Neural progenitor cell (in vitro differentiated cells): ENCODE data around the gene CTNNBIP1. TPM values are rescaled to one million over a fixed set of nuclear protein-coding genes. Genes with fewer than 3 reads are reported as not detected.
A peak's percentile ranks its signal among the peaks of the same experiment; 100 is the strongest.

Experiments used
- DNase-seq: peaks from one replicate; pipeline ENCODE4 v3.0.0-alpha.2; 2016; ENCODE audit warnings: low spot score
- H2AFZ ChIP-seq: fragments of 200-600 bp; sonication (generic); replicated peaks from 2 replicates; pipeline ENCODE4 v1.6.1; 2016; ENCODE audit warnings: antibody characterized with exemption
- H3F3A ChIP-seq: fragments of 200-600 bp; sonication (generic); 2 replicates; pipeline ENCODE4 v1.6.1; 2016; ENCODE audit warnings: antibody characterized with exemption, low read depth
- H3K27ac ChIP-seq: fragments of 200-600 bp; sonication (generic); 2 replicates; pipeline ENCODE4 v1.5.1; 2016; ENCODE audit warnings: mild to moderate bottlenecking
- H3K27me3 ChIP-seq: fragments of 200-600 bp; sonication (generic); 2 replicates; pipeline ENCODE4 v1.6.1; 2016; ENCODE audit warnings: mild to moderate bottlenecking, moderate library complexity
- H3K36me3 ChIP-seq: fragments of 200-600 bp; sonication (generic); 2 replicates; pipeline ENCODE4 v1.5.1; 2016
- H3K4me1 ChIP-seq: fragments of 200-600 bp; sonication (generic); 2 replicates; pipeline ENCODE4 v1.6.1; 2016; ENCODE audit warnings: mixed run types
- H3K4me2 ChIP-seq: fragments of 200-600 bp; sonication (generic); 2 replicates; pipeline ENCODE4 v1.6.1; 2016
- H3K4me3 ChIP-seq: fragments of 200-600 bp; sonication (generic); 2 replicates; pipeline ENCODE4 v1.5.1; 2016
- H3K79me2 ChIP-seq: fragments of 200-600 bp; sonication (generic); 2 replicates; pipeline ENCODE4 v1.6.1; 2016; ENCODE audit warnings: low read depth
- H3K9ac ChIP-seq: fragments of 200-600 bp; sonication (generic); 2 replicates; pipeline ENCODE4 v1.6.1; 2016
- H3K9me3 ChIP-seq: fragments of 200-600 bp; sonication (generic); 2 replicates; pipeline ENCODE4 v1.5.1; 2016; ENCODE audit warnings: low read depth
- H4K20me1 ChIP-seq: fragments of 200-600 bp; sonication (generic); 2 replicates; pipeline ENCODE4 v1.6.1; 2016; ENCODE audit warnings: low read depth
- H3K27ac Mint-ChIP-seq: 3 replicates; pipeline ENCODE4 v1.8.0; 2021; ENCODE audit warnings: mixed read lengths
- H3K27me3 Mint-ChIP-seq: 2 replicates; pipeline ENCODE4 v1.8.0; 2022; ENCODE audit warnings: low read depth, mild to moderate bottlenecking, inconsistent platforms, moderate library complexity, mixed read lengths; ENCODE audit not compliant: insufficient read depth
- H3K36me3 Mint-ChIP-seq: 3 replicates; pipeline ENCODE4 v1.8.0; 2021; ENCODE audit warnings: mixed read lengths
- H3K4me1 Mint-ChIP-seq: 3 replicates; pipeline ENCODE4 v1.8.0; 2021; ENCODE audit warnings: mixed read lengths
- H3K4me3 Mint-ChIP-seq: 3 replicates; pipeline ENCODE4 v1.8.0; 2021; ENCODE audit warnings: mild to moderate bottlenecking, moderate library complexity, mixed read lengths
- H3K9me3 Mint-ChIP-seq: 3 replicates; pipeline ENCODE4 v1.8.0; 2020; ENCODE audit warnings: mixed read lengths
- EZH2 ChIP-seq: fragments of 200-600 bp; sonication (generic); IDR thresholded peaks from 2 replicates; pipeline ENCODE4 v1.6.1; 2017; ENCODE audit warnings: antibody characterized with exemption, mild to moderate bottlenecking, moderate library complexity
- EZH2phosphoT487 ChIP-seq: fragments of 200-600 bp; sonication (generic); IDR thresholded peaks from 2 replicates; pipeline ENCODE4 v1.6.1; 2017; ENCODE audit warnings: antibody characterized with exemption
- total RNA-seq: library from RNA; depleted of rRNA; stranded (reverse); fragments of >200 nt; gene quantifications from 2 replicates; pipeline ENCODE4 v1.2.3, GENCODE V29; 2015; ENCODE audit warnings: low replicate concordance
- TF ChIP-seq, protein P1 (sequence below): fragments of 200-600 bp; sonication (generic); IDR thresholded peaks from 2 replicates; pipeline ENCODE4 v1.5.1; 2017; ENCODE audit warnings: antibody characterized with exemption, mild to moderate bottlenecking

The CTNNBIP1 gene
- total RNA-seq, 1 donor from 2014 or later = 68.8 TPM

- Histone ChIP-seq H3K27me3 (no peaks in the 10 kb centered on the region), H4K20me1 (no peaks in the 10 kb centered on the region), H3K9me3 (no peaks in the 10 kb centered on the region), H3K27ac (peak within 1 kb of the TSS; percentile 63), H3F3A (peaks cover 27% of the 10 kb centered on the region), H3K36me3 (peaks cover 5% of the 10 kb centered on the region), H3K79me2 (peaks cover 27% of the 10 kb centered on the region), H3K4me1 (no peaks in the 10 kb centered on the region), H3K4me3 (peak within 1 kb of the TSS; percentile 75), H3K9ac (peak within 1 kb of the TSS; percentile 95), H3K4me2 (peak within 1 kb of the TSS; percentile 94), H2AFZ (peak within 1 kb of the TSS; percentile 97)
- Mint-ChIP-seq H3K4me1 (peaks cover 15% of the 10 kb centered on the region), H3K9me3 (no peaks in the 10 kb centered on the region), H3K4me3 (peak within 1 kb of the TSS; percentile 98), H3K27ac (peak within 1 kb of the TSS; percentile 97), H3K27me3 (peaks cover 3% of the 10 kb centered on the region), H3K36me3 (peaks cover 8% of the 10 kb centered on the region)
- peak; percentile 97 for DNase-seq
- TF ChIP-seq, protein P1, sequence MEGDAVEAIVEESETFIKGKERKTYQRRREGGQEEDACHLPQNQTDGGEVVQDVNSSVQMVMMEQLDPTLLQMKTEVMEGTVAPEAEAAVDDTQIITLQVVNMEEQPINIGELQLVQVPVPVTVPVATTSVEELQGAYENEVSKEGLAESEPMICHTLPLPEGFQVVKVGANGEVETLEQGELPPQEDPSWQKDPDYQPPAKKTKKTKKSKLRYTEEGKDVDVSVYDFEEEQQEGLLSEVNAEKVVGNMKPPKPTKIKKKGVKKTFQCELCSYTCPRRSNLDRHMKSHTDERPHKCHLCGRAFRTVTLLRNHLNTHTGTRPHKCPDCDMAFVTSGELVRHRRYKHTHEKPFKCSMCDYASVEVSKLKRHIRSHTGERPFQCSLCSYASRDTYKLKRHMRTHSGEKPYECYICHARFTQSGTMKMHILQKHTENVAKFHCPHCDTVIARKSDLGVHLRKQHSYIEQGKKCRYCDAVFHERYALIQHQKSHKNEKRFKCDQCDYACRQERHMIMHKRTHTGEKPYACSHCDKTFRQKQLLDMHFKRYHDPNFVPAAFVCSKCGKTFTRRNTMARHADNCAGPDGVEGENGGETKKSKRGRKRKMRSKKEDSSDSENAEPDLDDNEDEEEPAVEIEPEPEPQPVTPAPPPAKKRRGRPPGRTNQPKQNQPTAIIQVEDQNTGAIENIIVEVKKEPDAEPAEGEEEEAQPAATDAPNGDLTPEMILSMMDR = no peak
- TF ChIP-seq EZH2phosphoT487 = no peak
- no peak for TF ChIP-seq EZH2
Measured at GRCh38 chr1:9942939-9943788, 33.1 kb upstream of the CTNNBIP1 start, which contains the start of the genes LZIC and NMNAT1. LZIC (minus strand) TSS chr1:9943391; CDS start chr1:9936619, 6,772 bp downstream. NMNAT1 (plus strand) TSS chr1:9943475; CDS start chr1:9972074, 28,599 bp downstream.

GRCh38 chr1:9942399-9942938 is 32.4 kb upstream of the CTNNBIP1 start:
- Histone ChIP-seq H3K4me2 (peak overlapping the region; percentile 94), H2AFZ (peak overlapping the region; percentile 74), H3K4me1 (no peaks in the 10 kb centered on the region), H4K20me1 (no peaks in the 10 kb centered on the region), H3K27me3 (no peaks in the 10 kb centered on the region), H3K4me3 (peak overlapping the region; percentile 75), H3K36me3 (peaks cover 5% of the 10 kb centered on the region), H3K9me3 (no peaks in the 10 kb centered on the region), H3K27ac (peak overlapping the region; percentile 38), H3K9ac (peak overlapping the region; percentile 67), H3F3A (peaks cover 27% of the 10 kb centered on the region), H3K79me2 (peaks cover 27% of the 10 kb centered on the region)
- Mint-ChIP-seq H3K36me3 (peaks cover 7% of the 10 kb centered on the region), H3K27ac (peak overlapping the region; percentile 7), H3K9me3 (no peaks in the 10 kb centered on the region), H3K27me3 (peaks cover 3% of the 10 kb centered on the region), H3K4me3 (peak overlapping the region; percentile 98), H3K4me1 (peaks cover 15% of the 10 kb centered on the region)
- DNase-seq = peak; percentile 61
- no peak for TF ChIP-seq EZH2phosphoT487
- TF ChIP-seq, protein P1 = peak; percentile 69
- no peak for TF ChIP-seq EZH2

- H3K4me2 ChIP-seq = peak overlapping the region; percentile 57
- TF ChIP-seq EZH2phosphoT487 (no peak), EZH2 (no peak)
- TF ChIP-seq, protein P1 = no peak
- H4K20me1 ChIP-seq = no peaks in the 10 kb centered on the region
- peaks cover 43% of the 10 kb centered on the region for H3F3A ChIP-seq
- no peak overlapping the region for H3K9ac ChIP-seq
- peak overlapping the region; percentile 22 for H3K4me3 ChIP-seq
- H3K27me3 ChIP-seq = no peaks in the 10 kb centered on the region
- Mint-ChIP-seq H3K4me3 (peak overlapping the region; percentile 55), H3K27me3 (peaks cover 4% of the 10 kb centered on the region), H3K36me3 (peaks cover 17% of the 10 kb centered on the region), H3K4me1 (peaks cover 44% of the 10 kb centered on the region), H3K27ac (no peak overlapping the region), H3K9me3 (no peaks in the 10 kb centered on the region)
- no peaks in the 10 kb centered on the region for H3K9me3 ChIP-seq
- H3K79me2 ChIP-seq = no peaks in the 10 kb centered on the region
- peaks cover 17% of the 10 kb centered on the region for H3K36me3 ChIP-seq
- DNase-seq = peak; percentile 83
- H2AFZ ChIP-seq = no peak overlapping the region
- H3K27ac ChIP-seq = peak overlapping the region; percentile 57
- H3K4me1 ChIP-seq = peaks cover 42% of the 10 kb centered on the region
Measured at GRCh38 chr1:9929431-9930385, 19.6 kb upstream of the CTNNBIP1 start.
